ENCODE results near the gene TRMT10C. TPM values are rescaled to one million over a fixed set of nuclear protein-coding genes. Genes with fewer than 3 reads are reported as not detected.

TRMT10C gene
- 10 to 100 TPM; 12.3 to 18.2 TPM for total RNA-seq
- 10 to 100 TPM; 24.5 to 26.6 (median 25.5) TPM for polyA plus RNA-seq (ENCODE audit: insufficient read length in 6 of 6)
- long read RNA-seq, donor 1, transcript TRMT10C-201 (2 exons, 1,819 nt), result major isoform, 31 of 31 reads
- long read RNA-seq, donor 1, partial matches to known transcripts, result 0 of 31 reads
- long read RNA-seq, donor 1, other reads (novel, unspliced or antisense), result 0 of 31 reads
- long read RNA-seq, donor 2, transcript TRMT10C-201 (2 exons, 1,819 nt), result major isoform, 25 of 25 reads
- long read RNA-seq, donor 2, partial matches to known transcripts, result 0 of 25 reads
- long read RNA-seq, donor 2, other reads (novel, unspliced or antisense), result 0 of 25 reads
- long read RNA-seq, donor 3, transcript TRMT10C-201 (2 exons, 1,819 nt), result major isoform, 29 of 38 reads
- long read RNA-seq, donor 3, partial matches to known transcripts, result 9 of 38 reads
- long read RNA-seq, donor 3, other reads (novel, unspliced or antisense), result 0 of 38 reads
- long read RNA-seq, donor 4, transcript TRMT10C-201 (2 exons, 1,819 nt), result major isoform, 21 of 21 reads
- long read RNA-seq, donor 4, partial matches to known transcripts, result 0 of 21 reads
- long read RNA-seq, donor 4, other reads (novel, unspliced or antisense), result 0 of 21 reads
- long read RNA-seq, donor 5, transcript TRMT10C-201 (2 exons, 1,819 nt), result major isoform, 21 of 33 reads
- long read RNA-seq, donor 5, partial matches to known transcripts, result 12 of 33 reads
- long read RNA-seq, donor 5, other reads (novel, unspliced or antisense), result 0 of 33 reads
- long read RNA-seq, donor 6, transcript TRMT10C-201 (2 exons, 1,819 nt), result major isoform, 27 of 40 reads
- long read RNA-seq, donor 6, partial matches to known transcripts, result 13 of 40 reads
- long read RNA-seq, donor 6, other reads (novel, unspliced or antisense), result 0 of 40 reads
- long read RNA-seq, donor 7, transcript TRMT10C-201 (2 exons, 1,819 nt), result major isoform, 10 of 10 reads
- long read RNA-seq, donor 7, partial matches to known transcripts, result 0 of 10 reads
- long read RNA-seq, donor 7, other reads (novel, unspliced or antisense), result 0 of 10 reads
- long read RNA-seq, donor 8, transcript TRMT10C-201 (2 exons, 1,819 nt), result major isoform, 16 of 16 reads
- long read RNA-seq, donor 8, partial matches to known transcripts, result 0 of 16 reads
- long read RNA-seq, donor 8, other reads (novel, unspliced or antisense), result 0 of 16 reads
- long read RNA-seq, donor 9, result 0 reads
- long read RNA-seq, donor 10, transcript TRMT10C-201 (2 exons, 1,819 nt), result major isoform, 14 of 14 reads
- long read RNA-seq, donor 10, partial matches to known transcripts, result 0 of 14 reads
- long read RNA-seq, donor 10, other reads (novel, unspliced or antisense), result 0 of 14 reads
- long read RNA-seq, donor 11, transcript TRMT10C-201 (2 exons, 1,819 nt), result major isoform, 25 of 25 reads
- long read RNA-seq, donor 11, partial matches to known transcripts, result 0 of 25 reads
- long read RNA-seq, donor 11, other reads (novel, unspliced or antisense), result 0 of 25 reads
- long read RNA-seq, donor 12, transcript TRMT10C-201 (2 exons, 1,819 nt), result major isoform, 23 of 23 reads
- long read RNA-seq, donor 12, partial matches to known transcripts, result 0 of 23 reads
- long read RNA-seq, donor 12, other reads (novel, unspliced or antisense), result 0 of 23 reads

DNA sequence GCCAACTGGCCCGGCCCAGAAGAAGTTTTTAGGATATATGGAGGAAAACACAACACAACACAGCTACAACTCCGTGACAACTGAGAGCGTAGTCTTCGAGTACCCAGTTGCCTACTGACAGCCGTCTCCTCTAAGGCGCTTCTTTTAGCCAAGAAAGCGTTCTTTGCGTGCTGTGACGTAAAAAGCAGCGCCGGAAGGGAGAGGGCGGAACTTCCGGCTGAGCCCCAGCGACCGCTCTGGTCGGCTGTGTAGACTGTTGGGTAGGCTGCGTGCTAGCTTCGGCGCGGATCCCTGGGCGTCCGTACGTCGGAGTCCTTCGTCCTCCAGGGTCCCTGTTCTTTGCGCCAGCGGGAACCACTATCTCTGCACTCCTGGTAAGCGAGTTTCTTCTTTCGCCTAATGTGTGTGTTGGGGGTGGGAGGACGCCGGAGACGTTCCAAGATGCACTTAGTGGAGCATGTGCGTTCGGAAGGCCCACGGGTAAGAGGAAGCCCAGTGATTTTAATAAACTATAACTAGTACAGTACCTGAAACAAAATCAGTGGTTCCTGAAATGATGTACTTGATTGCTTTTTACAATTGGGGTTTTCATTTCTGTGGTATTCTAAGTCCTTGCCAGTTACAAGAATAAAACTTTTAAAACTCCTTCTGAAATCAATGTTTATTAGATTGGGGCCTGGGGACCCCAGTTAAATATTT, at the start of gene TRMT10C:
Gene TRMT10C (plus strand): TSS at position 239 of the 699 bp plus-strand sequence. CDS start 2,914 bp downstream, outside the sequence.
- intact Hi-C loops (cut with DNase I), result no loop called here
- Histone ChIP-seq H3K27ac (peak within 1 kb of the TSS; percentile 89 to 91), H3K27me3 (peaks cover 4 to 42% of the 10 kb centered on the region in 2 donors), H3K4me1 (peaks cover 5 to 21% of the 10 kb centered on the region in 2 donors), H3K36me3 (peaks cover 0 to 23% of the 10 kb centered on the region in 2 donors), H3K4me3 (peak within 1 kb of the TSS; percentile 73 to 77), H3K9me3 (no peaks in the 10 kb centered on the region)
- DNase-seq (peak; percentile 92 to 97 (median 94)), ATAC-seq (peak; percentile 99)
- TF ChIP-seq, protein P1, sequence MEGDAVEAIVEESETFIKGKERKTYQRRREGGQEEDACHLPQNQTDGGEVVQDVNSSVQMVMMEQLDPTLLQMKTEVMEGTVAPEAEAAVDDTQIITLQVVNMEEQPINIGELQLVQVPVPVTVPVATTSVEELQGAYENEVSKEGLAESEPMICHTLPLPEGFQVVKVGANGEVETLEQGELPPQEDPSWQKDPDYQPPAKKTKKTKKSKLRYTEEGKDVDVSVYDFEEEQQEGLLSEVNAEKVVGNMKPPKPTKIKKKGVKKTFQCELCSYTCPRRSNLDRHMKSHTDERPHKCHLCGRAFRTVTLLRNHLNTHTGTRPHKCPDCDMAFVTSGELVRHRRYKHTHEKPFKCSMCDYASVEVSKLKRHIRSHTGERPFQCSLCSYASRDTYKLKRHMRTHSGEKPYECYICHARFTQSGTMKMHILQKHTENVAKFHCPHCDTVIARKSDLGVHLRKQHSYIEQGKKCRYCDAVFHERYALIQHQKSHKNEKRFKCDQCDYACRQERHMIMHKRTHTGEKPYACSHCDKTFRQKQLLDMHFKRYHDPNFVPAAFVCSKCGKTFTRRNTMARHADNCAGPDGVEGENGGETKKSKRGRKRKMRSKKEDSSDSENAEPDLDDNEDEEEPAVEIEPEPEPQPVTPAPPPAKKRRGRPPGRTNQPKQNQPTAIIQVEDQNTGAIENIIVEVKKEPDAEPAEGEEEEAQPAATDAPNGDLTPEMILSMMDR (IDR thresholded peaks at IDR 0.05), result no peak

DNA sequence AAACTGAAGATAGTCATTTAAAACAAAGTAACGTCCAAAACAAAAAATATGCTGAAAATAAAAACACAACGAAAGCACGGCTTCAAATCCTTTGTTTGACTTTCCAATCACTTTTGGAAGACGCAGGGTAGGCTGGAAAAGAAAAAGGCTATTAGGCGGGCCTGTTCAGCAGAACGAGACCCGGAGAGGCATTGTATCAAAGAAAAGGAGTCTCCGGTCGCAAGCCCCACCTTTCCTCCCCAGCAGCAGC, 49.3 kb upstream of the TRMT10C start:
- no peak for DNase-seq
- no peaks in the 10 kb centered on the region for H3K36me3 ChIP-seq
- intact Hi-C loops (cut with DNase I), result no loop called here

DNA sequence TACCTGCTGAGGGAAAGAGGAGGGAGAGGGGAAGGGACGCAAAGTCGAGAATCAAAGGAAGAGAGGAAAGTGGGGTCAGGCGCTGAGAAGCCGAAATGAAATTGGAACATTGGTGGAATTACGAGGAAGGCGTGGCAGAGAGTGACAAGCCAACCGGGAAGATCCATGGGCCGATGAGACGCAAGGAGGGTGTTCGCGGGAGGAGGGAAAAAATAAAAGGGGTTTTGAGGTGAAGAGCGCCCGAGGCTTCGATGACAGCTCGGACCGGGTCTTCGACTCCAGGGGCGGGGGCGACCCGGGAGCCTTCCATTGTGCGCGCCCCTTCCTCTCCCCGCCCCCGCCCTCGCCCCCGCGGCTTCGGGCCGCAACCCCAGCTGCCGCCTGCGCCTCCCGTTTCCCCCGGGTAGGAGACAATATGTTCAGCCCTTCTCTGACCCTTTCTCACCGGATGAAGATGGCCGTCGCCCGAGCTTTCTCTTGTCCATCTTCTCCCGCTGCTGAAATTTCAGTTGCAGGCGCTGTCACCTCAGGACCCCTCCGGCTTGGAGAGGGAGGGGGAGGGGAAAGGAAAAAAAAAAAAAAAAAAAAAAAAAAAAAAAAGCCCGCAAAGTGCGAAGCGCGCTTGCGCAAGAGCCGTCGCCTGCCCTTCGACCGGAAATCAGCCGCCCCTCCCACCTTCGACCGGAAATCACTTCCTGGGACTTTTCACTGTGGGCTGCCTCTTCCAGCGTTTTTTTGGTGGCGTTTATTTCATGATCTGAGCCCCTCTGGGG, 48.8 kb upstream of the TRMT10C start, which contains the start of gene SENP7:
Gene SENP7 (minus strand): TSS at position 567 of the 773 bp plus-strand sequence. CDS start 82 bp downstream, at position 485.
- Histone ChIP-seq H3K9me3 (no peaks in the 10 kb centered on the region), H3K27ac (peak within 1 kb of the TSS; percentile 95 to 97), H3K27me3 (peaks cover 0 to 8% of the 10 kb centered on the region in 2 donors), H3K36me3 (no peaks in the 10 kb centered on the region), H3K4me3 (peak within 1 kb of the TSS; percentile 73 to 85), H3K4me1 (peaks cover 0 to 22% of the 10 kb centered on the region in 2 donors)
- intact Hi-C loops (cut with DNase I), result no loop called here
- ATAC-seq (peak; percentile 88), DNase-seq (peak; percentile 86 to 92 (median 89))
- TF ChIP-seq, protein P1 (IDR thresholded peaks at IDR 0.05), result no peak

More for the DNA sequence above, 49.3 kb upstream of the TRMT10C start:
- TF ChIP-seq, protein P1 (IDR thresholded peaks at IDR 0.05), result no peak
- Histone ChIP-seq H3K4me3 (peak overlapping the region; percentile 73 to 85), H3K27ac (peak overlapping the region; percentile 95 to 97), H3K27me3 (peaks cover 0 to 6% of the 10 kb centered on the region in 2 donors), H3K9me3 (no peaks in the 10 kb centered on the region), H3K4me1 (peaks cover 0 to 22% of the 10 kb centered on the region in 2 donors)
- no peak for ATAC-seq
